NB4 (cell line): ENCODE measurements around the gene MAG.

Experiments
- CTCF ChIP-seq: IDR thresholded peaks from one replicate; pipeline ENCODE4 v1.5.1; 2012; ENCODE audit warnings: low read depth, low read length
- MYC ChIP-seq: IDR thresholded peaks from 2 replicates; pipeline ENCODE4 v1.6.1; 2011; ENCODE audit warnings: low read depth, low read length
- POLR2A ChIP-seq: IDR thresholded peaks from 2 replicates; pipeline ENCODE4 v1.6.1; 2011; ENCODE audit warnings: mild to moderate bottlenecking; ENCODE audit not compliant: insufficient read length; ENCODE audit errors: extremely low read depth
- TF ChIP-seq, protein P1 (sequence below): IDR thresholded peaks from 2 replicates; pipeline ENCODE4 v1.6.1; 2011; ENCODE audit warnings: low read depth, low read length

DNA sequence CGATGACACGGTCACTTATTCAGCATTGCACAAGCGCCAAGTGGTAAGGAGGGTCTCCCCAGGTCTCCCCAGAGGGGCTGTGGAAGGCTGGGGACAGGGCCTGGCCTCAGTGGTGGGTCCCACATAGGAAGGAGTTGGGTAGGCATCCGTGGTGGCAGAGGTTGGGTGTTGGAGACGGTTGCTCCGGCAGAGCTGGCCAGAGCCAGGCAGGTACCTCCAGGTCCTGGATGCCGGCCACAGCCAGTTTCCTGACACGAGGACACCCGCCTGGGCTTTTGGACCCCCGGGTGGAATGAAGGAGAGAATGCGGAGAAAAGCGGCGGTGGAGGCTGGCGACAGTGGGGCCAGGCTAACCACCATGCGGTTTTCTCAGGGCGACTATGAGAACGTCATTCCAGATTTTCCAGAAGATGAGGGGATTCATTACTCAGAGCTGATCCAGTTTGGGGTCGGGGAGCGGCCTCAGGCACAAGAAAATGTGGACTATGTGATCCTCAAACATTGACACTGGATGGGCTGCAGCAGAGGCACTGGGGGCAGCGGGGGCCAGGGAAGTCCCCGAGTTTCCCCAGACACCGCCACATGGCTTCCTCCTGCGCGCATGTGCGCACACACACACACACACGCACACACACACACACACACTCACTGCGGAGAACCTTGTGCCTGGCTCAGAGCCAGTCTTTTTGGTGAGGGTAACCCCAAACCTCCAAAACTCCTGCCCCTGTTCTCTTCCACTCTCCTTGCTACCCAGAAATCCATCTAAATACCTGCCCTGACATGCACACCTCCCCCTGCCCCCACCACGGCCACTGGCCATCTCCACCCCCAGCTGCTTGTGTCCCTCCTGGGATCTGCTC lies 54.5 kb downstream of the MAG start:
- no peak for TF ChIP-seq CTCF
- TF ChIP-seq POLR2A, result no peak
- TF ChIP-seq, protein P1, sequence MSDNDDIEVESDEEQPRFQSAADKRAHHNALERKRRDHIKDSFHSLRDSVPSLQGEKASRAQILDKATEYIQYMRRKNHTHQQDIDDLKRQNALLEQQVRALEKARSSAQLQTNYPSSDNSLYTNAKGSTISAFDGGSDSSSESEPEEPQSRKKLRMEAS, result no peak
- TF ChIP-seq MYC, result no peak
